K562 (cell line): ENCODE data around the gene MSN. TPM values are rescaled to one million over a fixed set of nuclear protein-coding genes. Genes with fewer than 3 reads are reported as not detected.

Source experiments
- ADNP ChIP-seq: fragments of 200-800 bp; sonication (Bioruptor generic); IDR thresholded peaks from 2 replicates; pipeline ENCODE4 v1.6.1; 2016; ENCODE audit warnings: missing genetic modification characterization, missing compliant biosample characterization
- FOSL1 ChIP-seq: fragments of 200-800 bp; sonication (Bioruptor generic); conservative IDR thresholded peaks from 2 replicates; pipeline ENCODE4 v1.6.1; 2016; ENCODE audit warnings: missing genetic modification characterization, missing compliant biosample characterization
- FUS ChIP-seq: fragments of 200-400 bp; formaldehyde crosslinking; optimal IDR thresholded peaks from 2 replicates; pipeline ENCODE3; 2017; ENCODE audit warnings: low read depth, low read length
- GATAD2A ChIP-seq: fragments of 450-650 bp; IDR thresholded peaks from 2 replicates; pipeline ENCODE4 v1.6.1; 2017
- MCM5 ChIP-seq: fragments of 450-650 bp; IDR thresholded peaks from 2 replicates; pipeline ENCODE4 v1.6.1; 2016; ENCODE audit warnings: low read depth
- RBM17 ChIP-seq: fragments of 200-400 bp; formaldehyde crosslinking; IDR thresholded peaks from 2 replicates; pipeline ENCODE4 v1.6.1; 2017; ENCODE audit warnings: low read depth, mild to moderate bottlenecking, low read length, borderline replicate concordance
- RBM34 ChIP-seq: fragments of 200-400 bp; formaldehyde crosslinking; IDR thresholded peaks from 2 replicates; pipeline ENCODE4 v1.6.1; 2018; ENCODE audit warnings: low read length, borderline replicate concordance; ENCODE audit not compliant: insufficient read depth
- RCOR1 ChIP-seq, 2 experiments: IDR thresholded peaks; 2 replicates each; pipeline ENCODE4 v1.6.1; 2012; ENCODE audit warnings: low read depth in 2 of 2, low read length in 2 of 2, borderline replicate concordance in 1 of 2, improper control_type of control experiment in 1 of 2
- SREBF2 ChIP-seq: sonication (generic); formaldehyde crosslinking; IDR thresholded peaks from 2 replicates; pipeline ENCODE4 v1.4.0; 2020; ENCODE audit warnings: mild to moderate bottlenecking, missing genetic modification reagents
- UBTF ChIP-seq, 2 experiments: IDR thresholded peaks; 2 replicates each; pipeline ENCODE4 v1.6.1; 2012; ENCODE audit warnings: improper control_type of control experiment in 2 of 2, low read depth in 2 of 2, low read length in 2 of 2, borderline replicate concordance in 1 of 2
- XRCC5 ChIP-seq: fragments of 200-400 bp; formaldehyde crosslinking; IDR thresholded peaks from 2 replicates; pipeline ENCODE4 v1.6.1; 2017; ENCODE audit warnings: low read depth, mild to moderate bottlenecking, low read length
- ZNF316 ChIP-seq: fragments of 450-650 bp; IDR thresholded peaks from 2 replicates; pipeline ENCODE4 v1.6.1; 2016
- ZNF318 ChIP-seq, 2 experiments: fragments of 450-650 bp; IDR thresholded peaks; 2 replicates each; pipeline ENCODE4 v1.6.1; 2016; ENCODE audit warnings: mild to moderate bottlenecking in 2 of 2, borderline replicate concordance in 1 of 2, low read depth in 1 of 2, moderate library complexity in 1 of 2
- polyA plus RNA-seq, 8 experiments: library from polyadenylated mRNA; depleted of rRNA in 4 of 8; stranded (reverse) in 5 of 8; unstranded in 3 of 8; fragments of >200 nt; fragmentation: Nextera tagmentation in 2 of 8; fragmentation: Illumina TruSeq in 1 of 8; extraction: Ambion mirVana in 2 of 8; extraction: Trizol in 1 of 8; gene quantifications; 2 replicates each; pipeline versions ENCODE4 v1.2.1 to v1.2.3, GENCODE V29; 2011 to 2014; ENCODE audit warnings: inconsistent platforms in 1 of 8, missing spikeins in 1 of 8
- total RNA-seq, 7 experiments: library from RNA; depleted of rRNA in 6 of 7; stranded (reverse); fragments of >200 nt in 6 of 7; fragmentation: Illumina TruSeq in 2 of 7; extraction: Trizol in 2 of 7; gene quantifications; 2 replicates each; pipeline versions ENCODE4 v1.2.1 to v1.2.3, GENCODE V29; 2011 to 2021; ENCODE audit warnings: low replicate concordance in 1 of 7

The MSN gene
- total and polyA plus RNA-seq, 9 of the 15 experiments (the other 6 are each of a cell fraction or from before 2014, with no cell fraction given), result 128 to 486 (median 237) TPM

- TF ChIP-seq XRCC5 (no peak), RCOR1 (IDR thresholded peaks at IDR 0.05; ENCODE audit: borderline replicate concordance in 1 of 2, low read depth in 2 of 2, low read length in 2 of 2) (no peak), ADNP (tag) (no peak), RBM17 (no peak), ZNF316 (peak; percentile 95), UBTF (IDR thresholded peaks at IDR 0.05; ENCODE audit: borderline replicate concordance in 1 of 2, low read depth in 2 of 2, low read length in 2 of 2) (0 out of 4 replicates have a peak, but pooled peaks of 1 of the 2 experiments have one; percentile 31), MCM5 (no peak), FUS (no peak), SREBF2 (no peak), GATAD2A (no peak), FOSL1 (tag) (no peak), RBM34 (no peak), ZNF318 (IDR thresholded peaks at IDR 0.05; ENCODE audit: borderline replicate concordance in 1 of 2, low read depth in 1 of 2) (no peak)
These were observed 1.2 kb downstream of the MSN start (continued) for GRCh38 chrX:65668377-65669310.
